Measurements from ENCODE around the gene LCP2. TPM values are rescaled to one million over a fixed set of nuclear protein-coding genes. Genes with fewer than 3 reads are reported as not detected.

The LCP2 gene
- polyA plus RNA-seq, 2 of the 4 experiments (the other 2 are of a cell fraction), result not detected

DNA sequence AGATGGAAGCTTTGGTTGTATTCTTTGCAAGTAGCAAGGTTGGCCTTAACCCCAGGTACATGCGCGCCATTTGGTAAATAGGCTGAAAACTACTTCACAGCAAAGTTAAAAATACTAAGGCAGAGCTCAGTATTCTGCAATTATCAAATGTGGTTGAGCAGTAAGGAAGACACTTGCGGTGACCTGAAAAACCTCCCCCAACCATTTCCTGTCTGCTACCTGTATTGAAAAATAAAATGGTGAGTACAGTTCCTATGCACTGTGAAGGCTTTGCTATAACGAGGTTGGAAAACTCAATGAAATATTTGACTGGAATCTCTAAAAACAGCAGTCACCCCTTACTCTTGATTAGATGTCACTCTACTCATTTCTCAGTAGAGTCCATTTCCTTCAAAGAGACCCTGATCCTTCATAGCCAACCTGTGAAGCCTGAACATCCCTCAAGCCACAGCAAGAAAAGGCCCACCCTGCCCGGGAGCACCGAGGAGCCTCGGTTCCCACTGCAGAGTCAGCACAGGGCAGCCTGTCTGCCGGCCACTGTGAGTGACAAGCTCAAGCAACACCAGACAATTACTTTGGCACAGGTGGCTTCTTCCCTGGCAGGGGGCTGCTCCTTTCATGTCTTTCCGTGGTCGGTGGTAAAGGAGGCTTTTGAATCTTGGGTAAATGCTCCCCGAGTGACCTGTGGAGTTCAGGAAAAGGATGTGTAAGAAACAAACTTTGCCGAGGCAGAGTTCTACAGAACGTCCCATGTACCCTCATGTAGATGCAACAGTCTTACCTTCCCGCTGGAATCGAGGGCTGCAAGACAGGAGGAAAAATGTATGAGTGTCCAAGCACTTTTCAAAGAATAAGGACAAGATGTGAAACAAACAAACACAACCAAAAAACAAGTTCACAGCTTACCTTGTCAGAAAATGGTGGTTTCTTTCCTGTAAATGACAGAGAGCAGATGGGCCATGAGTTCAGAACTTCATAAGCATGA lies 35.2 kb downstream of the LCP2 start:
- ChIA-PET POLR2A (no interaction called here), CTCF (interaction anchor here (0.9 to 1.4 kb wide), 3 partner anchors 10 to 371 kb away, joined by 3 read pairs; no protein-coding TSS in a partner anchor)
- H3K27ac ChIP-seq, result no peak overlapping the region
- no peaks in the 10 kb centered on the region for H3K9me3 ChIP-seq
- no peak overlapping the region for H3K4me3 ChIP-seq
- H3K4me2 ChIP-seq, result no peak overlapping the region
- no peak for ATAC-seq
- DNase-seq (ENCODE audit: low read depth in 1 of 2, low spot score in 1 of 2), result no peak
- TF ChIP-seq CBX2 (IDR thresholded peaks at IDR 0.05; ENCODE audit: borderline replicate concordance, low read depth), result no peak
- TF ChIP-seq CBX8 (IDR thresholded peaks at IDR 0.05), result peak; percentile 30; the same call in 1 of the 2 replicates
- H3K4me1 ChIP-seq, result no peaks in the 10 kb centered on the region
- 38% methylated on average over 15 of the region's 15 CpGs for WGBS (ENCODE audit: missing lambda C conversion rate)
- FAIRE-seq, result no peak

DNA sequence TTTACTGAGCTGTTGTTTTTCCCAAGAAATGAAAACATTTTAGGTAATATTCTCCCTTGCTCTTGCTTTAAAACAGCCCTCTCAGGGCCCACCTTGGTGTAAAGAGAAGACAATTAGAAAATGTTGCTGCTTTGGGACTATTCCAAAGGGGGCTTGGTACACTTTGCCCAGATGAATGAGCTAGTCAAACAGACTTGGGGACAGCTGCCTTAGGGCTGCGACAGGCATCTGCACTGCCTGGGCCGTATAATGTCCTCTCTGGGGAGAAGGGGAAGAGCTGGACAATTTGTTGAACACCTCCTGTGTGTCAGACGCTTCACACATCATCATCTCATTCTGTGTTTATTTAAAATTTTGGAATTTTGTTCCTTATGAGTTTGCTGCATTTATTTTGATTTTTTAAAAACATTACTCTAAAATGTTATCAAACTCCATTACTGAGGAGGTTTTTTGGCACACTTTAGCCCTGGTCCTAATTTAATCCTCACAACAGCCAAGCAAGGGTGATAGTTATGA lies 36.0 kb downstream of the LCP2 start:
- ChIA-PET POLR2A (no interaction called here), CTCF (interaction anchor here (0.8 to 1.4 kb wide), 4 partner anchors 10 to 372 kb away, joined by 3 read pairs; no protein-coding TSS in a partner anchor)
- H3K4me3 ChIP-seq, result no peak overlapping the region
- WGBS (ENCODE audit: missing lambda C conversion rate), result 53% methylated on average over 3 of the region's 3 CpGs
- no peak for FAIRE-seq
- TF ChIP-seq MAZ (IDR thresholded peaks at IDR 0.05; ENCODE audit: borderline replicate concordance, low read depth, low read length) (no peak), HOXB5 (CRISPR knock-in tag; IDR thresholded peaks at IDR 0.05) (no peak), HOXB13 (CRISPR knock-in tag; IDR thresholded peaks at IDR 0.05; ENCODE audit: low read depth) (no peak), JUNB (IDR thresholded peaks at IDR 0.05) (no peak), CHD4 (IDR thresholded peaks at IDR 0.05; ENCODE audit: borderline replicate concordance) (no peak), ZNF302 (CRISPR knock-in tag; IDR thresholded peaks at IDR 0.05) (no peak), HDAC2 (IDR thresholded peaks at IDR 0.05) (no peak)
- TF ChIP-seq, protein P1, sequence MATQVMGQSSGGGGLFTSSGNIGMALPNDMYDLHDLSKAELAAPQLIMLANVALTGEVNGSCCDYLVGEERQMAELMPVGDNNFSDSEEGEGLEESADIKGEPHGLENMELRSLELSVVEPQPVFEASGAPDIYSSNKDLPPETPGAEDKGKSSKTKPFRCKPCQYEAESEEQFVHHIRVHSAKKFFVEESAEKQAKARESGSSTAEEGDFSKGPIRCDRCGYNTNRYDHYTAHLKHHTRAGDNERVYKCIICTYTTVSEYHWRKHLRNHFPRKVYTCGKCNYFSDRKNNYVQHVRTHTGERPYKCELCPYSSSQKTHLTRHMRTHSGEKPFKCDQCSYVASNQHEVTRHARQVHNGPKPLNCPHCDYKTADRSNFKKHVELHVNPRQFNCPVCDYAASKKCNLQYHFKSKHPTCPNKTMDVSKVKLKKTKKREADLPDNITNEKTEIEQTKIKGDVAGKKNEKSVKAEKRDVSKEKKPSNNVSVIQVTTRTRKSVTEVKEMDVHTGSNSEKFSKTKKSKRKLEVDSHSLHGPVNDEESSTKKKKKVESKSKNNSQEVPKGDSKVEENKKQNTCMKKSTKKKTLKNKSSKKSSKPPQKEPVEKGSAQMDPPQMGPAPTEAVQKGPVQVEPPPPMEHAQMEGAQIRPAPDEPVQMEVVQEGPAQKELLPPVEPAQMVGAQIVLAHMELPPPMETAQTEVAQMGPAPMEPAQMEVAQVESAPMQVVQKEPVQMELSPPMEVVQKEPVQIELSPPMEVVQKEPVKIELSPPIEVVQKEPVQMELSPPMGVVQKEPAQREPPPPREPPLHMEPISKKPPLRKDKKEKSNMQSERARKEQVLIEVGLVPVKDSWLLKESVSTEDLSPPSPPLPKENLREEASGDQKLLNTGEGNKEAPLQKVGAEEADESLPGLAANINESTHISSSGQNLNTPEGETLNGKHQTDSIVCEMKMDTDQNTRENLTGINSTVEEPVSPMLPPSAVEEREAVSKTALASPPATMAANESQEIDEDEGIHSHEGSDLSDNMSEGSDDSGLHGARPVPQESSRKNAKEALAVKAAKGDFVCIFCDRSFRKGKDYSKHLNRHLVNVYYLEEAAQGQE (IDR thresholded peaks at IDR 0.05), result no peak
- no peak overlapping the region for H3K4me2 ChIP-seq
- no peak for DNase-seq (ENCODE audit: low read depth in 1 of 2, low spot score in 1 of 2)
- H3K9me3 ChIP-seq, result no peaks in the 10 kb centered on the region
- no peaks in the 10 kb centered on the region for H3K4me1 ChIP-seq
- no peak overlapping the region for H3K27ac ChIP-seq
- no peak for ATAC-seq

DNA sequence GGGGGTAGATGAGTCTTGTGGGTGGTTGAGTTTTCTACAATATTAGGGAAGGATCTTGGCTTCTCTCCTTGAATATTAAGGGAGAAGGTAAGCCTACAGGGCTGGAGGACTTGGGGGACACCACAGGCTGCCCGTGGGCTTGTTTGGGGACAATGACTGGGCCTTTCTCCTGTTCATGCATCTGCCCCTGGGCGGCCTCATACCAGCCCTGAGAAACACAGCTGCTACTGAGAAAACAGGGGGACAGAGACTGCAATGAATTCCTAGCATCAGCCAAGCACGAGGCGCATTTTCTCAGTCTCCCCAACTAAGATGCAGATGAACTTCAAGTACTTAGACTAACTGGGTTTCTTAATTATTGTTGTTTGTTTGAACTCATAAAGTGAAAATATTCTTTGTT lies 40.2 kb downstream of the LCP2 start:
- H3K9me3 ChIP-seq, result no peaks in the 10 kb centered on the region
- H3K27ac ChIP-seq, result no peak overlapping the region
- no peaks in the 10 kb centered on the region for H3K4me1 ChIP-seq
- ATAC-seq, result no peak
- no peak overlapping the region for H3K4me3 ChIP-seq
- ChIA-PET CTCF (interaction anchor here (1.2 kb wide), 1 partner anchor 10 kb away, joined by 6 read pairs; no protein-coding TSS in a partner anchor), POLR2A (no interaction called here)
- no peak overlapping the region for H3K4me2 ChIP-seq
- no peak for TF ChIP-seq CBX2 (IDR thresholded peaks at IDR 0.05; ENCODE audit: borderline replicate concordance, low read depth)
- TF ChIP-seq, protein P2, sequence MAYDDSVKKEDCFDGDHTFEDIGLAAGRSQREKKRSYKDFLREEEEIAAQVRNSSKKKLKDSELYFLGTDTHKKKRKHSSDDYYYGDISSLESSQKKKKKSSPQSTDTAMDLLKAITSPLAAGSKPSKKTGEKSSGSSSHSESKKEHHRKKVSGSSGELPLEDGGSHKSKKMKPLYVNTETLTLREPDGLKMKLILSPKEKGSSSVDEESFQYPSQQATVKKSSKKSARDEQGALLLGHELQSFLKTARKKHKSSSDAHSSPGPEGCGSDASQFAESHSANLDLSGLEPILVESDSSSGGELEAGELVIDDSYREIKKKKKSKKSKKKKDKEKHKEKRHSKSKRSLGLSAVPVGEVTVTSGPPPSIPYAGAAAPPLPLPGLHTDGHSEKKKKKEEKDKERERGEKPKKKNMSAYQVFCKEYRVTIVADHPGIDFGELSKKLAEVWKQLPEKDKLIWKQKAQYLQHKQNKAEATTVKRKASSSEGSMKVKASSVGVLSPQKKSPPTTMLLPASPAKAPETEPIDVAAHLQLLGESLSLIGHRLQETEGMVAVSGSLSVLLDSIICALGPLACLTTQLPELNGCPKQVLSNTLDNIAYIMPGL (CRISPR knock-in tag; IDR thresholded peaks at IDR 0.05; ENCODE audit: borderline replicate concordance), result no peak
- TF ChIP-seq, protein P3, sequence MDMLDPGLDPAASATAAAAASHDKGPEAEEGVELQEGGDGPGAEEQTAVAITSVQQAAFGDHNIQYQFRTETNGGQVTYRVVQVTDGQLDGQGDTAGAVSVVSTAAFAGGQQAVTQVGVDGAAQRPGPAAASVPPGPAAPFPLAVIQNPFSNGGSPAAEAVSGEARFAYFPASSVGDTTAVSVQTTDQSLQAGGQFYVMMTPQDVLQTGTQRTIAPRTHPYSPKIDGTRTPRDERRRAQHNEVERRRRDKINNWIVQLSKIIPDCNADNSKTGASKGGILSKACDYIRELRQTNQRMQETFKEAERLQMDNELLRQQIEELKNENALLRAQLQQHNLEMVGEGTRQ (IDR thresholded peaks at IDR 0.05), result no peak
- TF ChIP-seq ZNF302 (CRISPR knock-in tag; IDR thresholded peaks at IDR 0.05), result no peak
- TF ChIP-seq, protein P1 (IDR thresholded peaks at IDR 0.05), result no peak
- no peak for TF ChIP-seq CBX8 (IDR thresholded peaks at IDR 0.05)
- no peak for TF ChIP-seq MAFK (IDR thresholded peaks at IDR 0.05; ENCODE audit: partially characterized antibody)
- no peak for TF ChIP-seq FOSL2 (IDR thresholded peaks at IDR 0.05)
- no peak for TF ChIP-seq FOSL2 (CRISPR knock-in tag; IDR thresholded peaks at IDR 0.05)
- TF ChIP-seq SREBF2 (IDR thresholded peaks at IDR 0.05), result no peak
- no peak for TF ChIP-seq JUNB (IDR thresholded peaks at IDR 0.05)
- TF ChIP-seq HDAC2 (IDR thresholded peaks at IDR 0.05), result no peak
- TF ChIP-seq RNF2 (IDR thresholded peaks at IDR 0.05; ENCODE audit: borderline replicate concordance, low read depth), result no peak
- TF ChIP-seq GATA3 (IDR thresholded peaks at IDR 0.05; ENCODE audit: borderline replicate concordance), result no peak
- TF ChIP-seq CHD4 (IDR thresholded peaks at IDR 0.05; ENCODE audit: borderline replicate concordance), result no peak
- FAIRE-seq, result no peak
- 52% methylated on average over 4 of the region's 4 CpGs for WGBS (ENCODE audit: missing lambda C conversion rate)
- DNase-seq (ENCODE audit: low read depth in 1 of 2, low spot score in 1 of 2), result no peak

Data from A549 (cell line).